Kidney (tissue), 14 donors: Measurements from ENCODE around the gene PTPRS. TPM values are rescaled to one million over a fixed set of nuclear protein-coding genes. Genes with fewer than 3 reads are reported as not detected.

ENCODE experiments used
- DNase-seq, 5 donors: peaks; one replicate each; pipeline ENCODE4 v3.0.0-alpha.2; 2013 to 2020
- FAIRE-seq: peaks from 2 replicates; lab custom pipeline; 2012; peaks lifted over from hg19 to GRCh38; lab: Jason Lieb, UNC
- H3K27ac ChIP-seq, 2 donors: one replicate each; pipeline ENCODE4 v1.7.0; 2013; ENCODE audit warnings: low read depth in 2 of 2, low read length in 2 of 2, inconsistent platforms in 1 of 2
- H3K27me3 ChIP-seq: one replicate; pipeline ENCODE4 v1.7.1; 2013; ENCODE audit warnings: low read length, inconsistent platforms; ENCODE audit not compliant: control insufficient read depth, insufficient read depth
- H3K36me3 ChIP-seq, 3 donors: one replicate each; pipeline versions ENCODE4 v1.7.0 to v1.7.1; 2013; ENCODE audit warnings: low read length in 3 of 3, control low read depth in 1 of 3, inconsistent platforms in 1 of 3; ENCODE audit not compliant: insufficient read depth in 3 of 3, control insufficient read depth in 2 of 3
- H3K4me1 ChIP-seq, 3 donors: one replicate each; pipeline versions ENCODE4 v1.7.0 to v1.7.1; 2013; ENCODE audit warnings: low read length in 3 of 3, inconsistent platforms in 1 of 3, low read depth in 1 of 3; ENCODE audit not compliant: control insufficient read depth in 2 of 3, insufficient read depth in 2 of 3
- H3K4me3 ChIP-seq, 3 donors: one replicate each; pipeline versions ENCODE4 v1.7.0 to v1.8.1; 2013; ENCODE audit warnings: low read length in 3 of 3, control low read depth in 1 of 3, inconsistent platforms in 1 of 3
- H3K9ac ChIP-seq, 3 donors: one replicate each; pipeline versions ENCODE4 v1.7.0 to v1.7.1; 2013; ENCODE audit warnings: low read length in 3 of 3, control low read depth in 1 of 3, inconsistent platforms in 1 of 3
- H3K9me3 ChIP-seq, 3 donors: one replicate each; pipeline versions ENCODE4 v1.7.0 to v1.7.1; 2013; ENCODE audit warnings: low read length in 3 of 3, control low read depth in 1 of 3, inconsistent platforms in 1 of 3; ENCODE audit not compliant: control insufficient read depth in 2 of 3, insufficient read depth in 1 of 3
- intact Hi-C: fragments of 100-400 bp; cut with DNase I; formaldehyde crosslinking; loops from one replicate; pipeline ENCODE4 v1.11.1; 2022
- polyA plus RNA-seq: library from polyadenylated mRNA; stranded (reverse); fragments of 350-450 nt; fragmentation: Illumina TruSeq; extraction: RNeasy Lipid Tissue Mini Kit (QIAGEN cat#74804); gene quantifications from one replicate; pipeline ENCODE4 v1.2.3, GENCODE V29; 2014; ENCODE audit warnings: low read depth, low replicate concordance; ENCODE audit not compliant: insufficient read depth
- total RNA-seq: library from RNA; stranded (reverse); fragmentation: NEBNext Ultra II Directional; extraction: Animal tissue kit (Norgen Biotek cat#: 25700); gene quantifications from one replicate; pipeline ENCODE4 v1.2.1, GENCODE V29; 2021
- TF ChIP-seq, protein P1 (sequence below): IDR thresholded peaks from 3 replicates; pipeline ENCODE4 v1.5.1; 2012; ENCODE audit warnings: mild to moderate bottlenecking, moderate library complexity, borderline replicate concordance; ENCODE audit not compliant: insufficient read depth; ENCODE audit errors: extremely low read depth
- donor health status: control.
- donor health status: control.
- donor health status: control.
- donor health status: control.
- donor health status: control.
- donor health status: DM: yes; HTN: yes; CAD: no.
- donor health status: Normal renal cell carcinoma (clear cell type).

PTPRS gene
- total and polyA plus RNA-seq, 2 donors from 2014 or later: 7.2 to 103 TPM

DNA sequence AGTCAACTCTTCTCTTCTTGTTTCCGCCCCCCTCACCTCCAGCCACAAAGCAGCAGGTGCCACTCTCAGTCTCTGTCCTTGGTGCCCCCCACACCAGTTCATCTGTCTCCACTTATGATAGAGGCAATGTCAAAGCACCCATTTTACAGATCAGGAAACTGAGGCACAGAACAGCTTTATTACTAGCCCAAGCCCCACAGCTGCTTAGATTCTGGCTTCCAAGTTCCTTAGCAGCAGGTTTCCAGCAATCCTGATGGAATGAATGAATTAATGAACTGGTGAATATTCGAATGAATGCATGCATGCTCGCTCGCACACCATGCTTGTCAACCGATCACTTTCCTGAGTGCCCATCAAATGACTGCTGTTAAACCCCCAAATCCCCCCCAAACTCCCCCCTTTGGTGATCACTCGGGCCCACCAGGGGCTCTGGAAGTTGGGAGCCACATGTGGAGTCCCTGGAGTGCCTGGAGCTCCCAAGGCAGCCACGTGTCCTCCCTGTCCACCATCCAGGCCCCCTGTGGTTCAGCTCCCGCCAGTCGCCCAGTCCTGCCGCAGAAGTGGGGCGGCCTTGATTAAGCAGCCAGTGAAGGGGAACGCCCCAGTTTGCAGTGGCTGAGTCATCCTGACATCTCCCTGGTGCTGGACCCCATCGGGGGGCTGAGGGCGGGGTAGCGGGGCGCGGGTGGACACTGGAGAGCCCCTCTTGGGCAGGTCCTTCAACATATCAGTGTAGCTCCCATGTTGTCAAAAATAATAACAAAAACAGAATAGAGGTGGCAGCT is 6.8 kb downstream of the PTPRS start:
- Histone ChIP-seq H3K27ac (no peak overlapping the region), H3K27me3 (peaks cover 4% of the 10 kb centered on the region), H3K36me3 (no peaks in the 10 kb centered on the region), H3K9ac (no peak overlapping the region), H3K4me3 (no peak overlapping the region), H3K4me1 (no peaks in the 10 kb centered on the region), H3K9me3 (no peaks in the 10 kb centered on the region)
- intact Hi-C loops: no loop called here
- DNase-seq (no peak), FAIRE-seq (no peak)
- TF ChIP-seq, protein P1, sequence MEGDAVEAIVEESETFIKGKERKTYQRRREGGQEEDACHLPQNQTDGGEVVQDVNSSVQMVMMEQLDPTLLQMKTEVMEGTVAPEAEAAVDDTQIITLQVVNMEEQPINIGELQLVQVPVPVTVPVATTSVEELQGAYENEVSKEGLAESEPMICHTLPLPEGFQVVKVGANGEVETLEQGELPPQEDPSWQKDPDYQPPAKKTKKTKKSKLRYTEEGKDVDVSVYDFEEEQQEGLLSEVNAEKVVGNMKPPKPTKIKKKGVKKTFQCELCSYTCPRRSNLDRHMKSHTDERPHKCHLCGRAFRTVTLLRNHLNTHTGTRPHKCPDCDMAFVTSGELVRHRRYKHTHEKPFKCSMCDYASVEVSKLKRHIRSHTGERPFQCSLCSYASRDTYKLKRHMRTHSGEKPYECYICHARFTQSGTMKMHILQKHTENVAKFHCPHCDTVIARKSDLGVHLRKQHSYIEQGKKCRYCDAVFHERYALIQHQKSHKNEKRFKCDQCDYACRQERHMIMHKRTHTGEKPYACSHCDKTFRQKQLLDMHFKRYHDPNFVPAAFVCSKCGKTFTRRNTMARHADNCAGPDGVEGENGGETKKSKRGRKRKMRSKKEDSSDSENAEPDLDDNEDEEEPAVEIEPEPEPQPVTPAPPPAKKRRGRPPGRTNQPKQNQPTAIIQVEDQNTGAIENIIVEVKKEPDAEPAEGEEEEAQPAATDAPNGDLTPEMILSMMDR: no peak

DNA sequence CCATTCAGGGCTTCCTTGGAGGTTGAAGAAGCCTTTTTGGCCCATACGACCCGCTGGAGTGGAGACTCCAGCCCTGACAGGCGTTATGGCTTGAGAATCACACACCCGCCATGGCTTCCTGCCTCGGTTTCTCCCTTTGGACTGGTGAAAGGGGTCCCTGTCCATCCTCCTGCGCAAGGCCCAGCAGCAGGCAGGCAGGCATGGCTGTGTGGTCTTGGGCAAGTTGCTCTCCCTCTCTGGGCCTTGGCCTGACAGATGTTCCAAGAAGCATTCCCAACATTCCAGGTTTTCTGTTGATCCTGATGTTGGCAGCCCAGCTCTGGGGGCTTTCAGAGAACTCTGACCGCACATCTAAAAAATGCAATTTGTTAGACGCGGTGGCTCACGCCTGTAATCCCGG is 8.1 kb downstream of the PTPRS start:
- Histone ChIP-seq H3K27me3 (peaks cover 3% of the 10 kb centered on the region), H3K9ac (no peak overlapping the region), H3K27ac (no peak overlapping the region), H3K36me3 (no peaks in the 10 kb centered on the region), H3K4me1 (no peaks in the 10 kb centered on the region), H3K9me3 (no peaks in the 10 kb centered on the region), H3K4me3 (no peak overlapping the region)
- intact Hi-C loops: no loop called here
- FAIRE-seq: no peak
- no peak for DNase-seq
- TF ChIP-seq, protein P1: no peak

DNA sequence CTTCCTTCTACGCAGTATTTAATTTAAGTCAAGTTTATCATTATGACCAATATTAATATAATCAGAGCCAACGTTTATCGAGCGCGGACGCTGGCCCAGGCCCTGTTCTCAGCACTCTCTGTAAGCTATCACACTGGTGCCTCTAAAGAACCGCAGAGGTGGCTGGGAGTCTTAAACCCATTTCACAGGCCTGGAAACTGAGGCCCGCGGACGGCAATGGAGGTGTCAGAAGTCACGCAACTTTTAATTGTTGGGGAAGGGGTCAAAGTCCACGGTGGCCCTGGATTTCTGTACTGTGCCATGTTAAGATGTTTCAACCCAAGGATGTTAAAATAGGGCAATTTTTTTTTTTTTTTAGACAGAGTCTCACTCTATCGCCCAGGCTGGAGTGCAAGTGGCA is 8.8 kb downstream of the PTPRS start:
- no peaks in the 10 kb centered on the region for H3K36me3 ChIP-seq
- no peaks in the 10 kb centered on the region for H3K4me1 ChIP-seq
- no peak overlapping the region for H3K9ac ChIP-seq
- H3K9me3 ChIP-seq: no peaks in the 10 kb centered on the region
- no peak overlapping the region for H3K4me3 ChIP-seq
- no peak overlapping the region for H3K27ac ChIP-seq
- FAIRE-seq (no peak), DNase-seq (no peak)
- H3K27me3 ChIP-seq: no peaks in the 10 kb centered on the region
- TF ChIP-seq, protein P1: no peak
- intact Hi-C loops: no loop called here

DNA sequence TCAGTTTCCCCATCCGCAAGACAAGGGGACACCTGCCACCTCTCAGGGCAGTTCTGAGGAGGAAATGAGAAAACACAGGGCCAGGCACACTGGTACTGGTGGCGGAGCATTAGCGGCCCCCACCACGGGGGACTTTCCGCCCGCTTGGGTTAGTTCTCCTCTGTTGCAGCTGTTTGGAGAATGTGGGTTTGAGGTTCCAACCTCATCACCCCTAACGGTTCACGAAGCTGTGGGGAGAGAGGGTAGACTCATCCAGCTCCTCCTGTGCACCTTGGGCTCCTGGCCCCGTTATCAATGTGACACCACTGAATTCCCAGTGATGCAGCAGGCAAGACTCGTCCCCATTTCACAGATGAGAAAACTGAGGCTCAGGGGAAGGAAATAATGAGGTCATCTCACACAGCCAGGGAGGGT is 10.3 kb downstream of the PTPRS start:
- FAIRE-seq (no peak), DNase-seq (no peak)
- no peak overlapping the region for H3K9ac ChIP-seq
- no peaks in the 10 kb centered on the region for H3K36me3 ChIP-seq
- no peaks in the 10 kb centered on the region for H3K9me3 ChIP-seq
- H3K27ac ChIP-seq: no peak overlapping the region
- TF ChIP-seq, protein P1: no peak
- intact Hi-C loops: no loop called here
- H3K4me3 ChIP-seq: no peak overlapping the region
- H3K4me1 ChIP-seq: no peaks in the 10 kb centered on the region
- no peaks in the 10 kb centered on the region for H3K27me3 ChIP-seq
